Sigmoid colon (tissue), 4 donors: ENCODE results near the gene CFAP300.

Source experiments
- POLR2A ChIP-seq, 2 donors: fragments of 450-650 bp; IDR thresholded peaks; one replicate each; pipeline ENCODE4 v1.6.1; 2016; ENCODE audit warnings: antibody characterized with exemption in 2 of 2, mild to moderate bottlenecking in 2 of 2, moderate library complexity in 2 of 2
- POLR2AphosphoS5 ChIP-seq, 4 donors: sonication (generic); formaldehyde crosslinking; IDR thresholded peaks; one replicate each; pipeline ENCODE4 v1.6.1; 2017; ENCODE audit warnings: antibody characterized with exemption in 4 of 4

DNA sequence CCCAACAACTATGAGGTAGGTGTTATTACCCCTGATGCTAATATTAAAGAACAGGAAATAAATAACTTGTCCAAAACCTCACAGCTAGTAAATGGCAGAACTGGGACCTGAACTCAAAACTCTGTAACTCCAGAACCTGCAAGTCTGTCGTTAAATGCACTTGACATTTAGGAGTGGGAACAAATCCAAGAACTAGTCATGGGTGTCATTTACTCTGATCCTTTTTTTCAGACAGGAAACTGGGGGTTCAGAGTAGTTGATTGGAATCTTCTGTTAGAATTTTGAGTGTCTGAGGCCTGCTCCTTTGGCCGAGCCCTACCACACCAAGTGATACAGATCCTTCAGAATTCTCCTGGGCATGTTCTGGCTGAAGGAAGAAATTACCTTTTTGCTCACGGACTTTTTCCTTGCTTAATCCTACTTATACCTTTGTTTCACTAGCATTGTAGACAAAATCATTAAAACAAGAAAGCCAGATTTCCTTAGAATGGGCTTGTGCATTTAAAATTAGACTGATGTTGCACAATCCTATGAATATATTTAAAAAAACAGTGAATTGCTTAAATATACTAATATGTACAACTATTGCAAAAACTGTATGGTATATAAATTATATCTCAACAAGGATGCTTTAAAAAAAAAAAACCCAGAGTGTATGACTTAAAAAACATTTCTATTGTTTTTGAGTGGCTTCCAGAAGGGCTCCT is 61.6 kb downstream of the CFAP300 start:
- TF ChIP-seq POLR2A (IDR thresholded peaks at IDR 0.05) (no peak), POLR2AphosphoS5 (IDR thresholded peaks at IDR 0.05) (no peak)
